ENCODE measurements around the gene COA8. TPM values are rescaled to one million over a fixed set of nuclear protein-coding genes. Genes with fewer than 3 reads are reported as not detected.
A peak's percentile ranks its signal among the peaks of the same experiment; 100 is the strongest.

COA8 gene
- total and polyA plus RNA-seq, 10 of the 15 experiments (the other 5 are each of a cell fraction or from before 2014, with no cell fraction given) = 6.1 to 69.5 (median 25.8) TPM

DNA sequence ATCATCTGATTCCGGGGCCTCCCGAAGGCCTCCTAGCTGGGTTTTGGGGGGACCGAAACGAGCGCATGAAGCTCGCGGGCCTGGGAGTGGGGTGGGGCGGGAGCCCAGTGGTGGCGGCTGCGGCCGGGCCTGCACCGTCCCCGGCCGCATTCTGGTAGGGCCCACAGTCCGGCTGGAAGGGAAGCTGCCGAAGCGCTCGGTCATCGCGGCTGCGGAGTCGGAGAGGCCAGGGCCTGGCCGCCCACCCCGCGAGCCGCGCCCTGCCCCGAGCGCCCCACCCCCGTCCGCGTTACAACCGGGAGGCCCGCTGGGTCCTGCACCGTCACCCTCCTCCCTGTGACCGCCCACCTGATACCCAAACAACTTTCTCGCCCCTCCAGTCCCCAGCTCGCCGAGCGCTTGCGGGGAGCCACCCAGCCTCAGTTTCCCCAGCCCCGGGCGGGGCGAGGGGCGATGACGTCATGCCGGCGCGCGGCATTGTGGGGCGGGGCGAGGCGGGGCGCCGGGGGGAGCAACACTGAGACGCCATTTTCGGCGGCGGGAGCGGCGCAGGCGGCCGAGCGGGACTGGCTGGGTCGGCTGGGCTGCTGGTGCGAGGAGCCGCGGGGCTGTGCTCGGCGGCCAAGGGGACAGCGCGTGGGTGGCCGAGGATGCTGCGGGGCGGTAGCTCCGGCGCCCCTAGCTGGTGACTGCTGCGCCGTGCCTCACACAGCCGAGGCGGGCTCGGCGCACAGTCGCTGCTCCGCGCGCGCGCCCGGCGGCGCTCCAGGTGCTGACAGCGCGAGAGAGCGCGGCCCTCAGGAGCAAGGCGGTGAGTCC lies 66.1 kb downstream of the COA8 start, which contains the start of gene KLC1 (continued):
- TF ChIP-seq, protein P1, sequence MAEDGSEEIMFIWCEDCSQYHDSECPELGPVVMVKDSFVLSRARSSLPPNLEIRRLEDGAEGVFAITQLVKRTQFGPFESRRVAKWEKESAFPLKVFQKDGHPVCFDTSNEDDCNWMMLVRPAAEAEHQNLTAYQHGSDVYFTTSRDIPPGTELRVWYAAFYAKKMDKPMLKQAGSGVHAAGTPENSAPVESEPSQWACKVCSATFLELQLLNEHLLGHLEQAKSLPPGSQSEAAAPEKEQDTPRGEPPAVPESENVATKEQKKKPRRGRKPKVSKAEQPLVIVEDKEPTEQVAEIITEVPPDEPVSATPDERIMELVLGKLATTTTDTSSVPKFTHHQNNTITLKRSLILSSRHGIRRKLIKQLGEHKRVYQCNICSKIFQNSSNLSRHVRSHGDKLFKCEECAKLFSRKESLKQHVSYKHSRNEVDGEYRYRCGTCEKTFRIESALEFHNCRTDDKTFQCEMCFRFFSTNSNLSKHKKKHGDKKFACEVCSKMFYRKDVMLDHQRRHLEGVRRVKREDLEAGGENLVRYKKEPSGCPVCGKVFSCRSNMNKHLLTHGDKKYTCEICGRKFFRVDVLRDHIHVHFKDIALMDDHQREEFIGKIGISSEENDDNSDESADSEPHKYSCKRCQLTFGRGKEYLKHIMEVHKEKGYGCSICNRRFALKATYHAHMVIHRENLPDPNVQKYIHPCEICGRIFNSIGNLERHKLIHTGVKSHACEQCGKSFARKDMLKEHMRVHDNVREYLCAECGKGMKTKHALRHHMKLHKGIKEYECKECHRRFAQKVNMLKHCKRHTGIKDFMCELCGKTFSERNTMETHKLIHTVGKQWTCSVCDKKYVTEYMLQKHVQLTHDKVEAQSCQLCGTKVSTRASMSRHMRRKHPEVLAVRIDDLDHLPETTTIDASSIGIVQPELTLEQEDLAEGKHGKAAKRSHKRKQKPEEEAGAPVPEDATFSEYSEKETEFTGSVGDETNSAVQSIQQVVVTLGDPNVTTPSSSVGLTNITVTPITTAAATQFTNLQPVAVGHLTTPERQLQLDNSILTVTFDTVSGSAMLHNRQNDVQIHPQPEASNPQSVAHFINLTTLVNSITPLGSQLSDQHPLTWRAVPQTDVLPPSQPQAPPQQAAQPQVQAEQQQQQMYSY (CRISPR knock-in tag; IDR thresholded peaks at IDR 0.05) = peak; percentile 83
- TF ChIP-seq HCFC1 (IDR thresholded peaks at IDR 0.05; ENCODE audit: low read length) (peak; percentile 50), JUNB (IDR thresholded peaks at IDR 0.05) (no peak), SIN3A (IDR thresholded peaks at IDR 0.05; ENCODE audit: low read depth, low read length) (0 out of 2 replicates have a peak, but pooled peaks have one; percentile 24), RELA (IDR thresholded peaks at IDR 0.05; ENCODE audit: borderline replicate concordance, partially characterized antibody) (no peak), PML (IDR thresholded peaks at IDR 0.05; ENCODE audit: low read length) (no peak), SRF (IDR thresholded peaks at IDR 0.05; ENCODE audit: low read depth in 2 of 2, low read length in 2 of 2) (peak in 1 of 2 experiments; percentile 52; a peak in 1 of 4 replicates), SMARCA5 (IDR thresholded peaks at IDR 0.05) (peak; percentile 43; the same call in 1 of the 2 replicates), POLR2AphosphoS5 (IDR thresholded peaks at IDR 0.05; ENCODE audit: low read length) (peak; percentile 78), NR2F1 (conservative IDR thresholded peaks at IDR 0.05) (peak; percentile 43), GABPA (IDR thresholded peaks at IDR 0.05; ENCODE audit: low read depth) (no peak), EZH2 (IDR thresholded peaks at IDR 0.05; ENCODE audit: borderline replicate concordance, control insufficient read depth, low read depth, low read length) (no peak), SMAD1 (IDR thresholded peaks at IDR 0.05; ENCODE audit: low read depth, partially characterized antibody) (no peak), FOXK2 (IDR thresholded peaks at IDR 0.05) (no peak), STAT3 (IDR thresholded peaks at IDR 0.05; ENCODE audit: low read depth, low read length) (no peak), NFYB (IDR thresholded peaks at IDR 0.05; ENCODE audit: insufficient read depth, low read depth, low read length) (no peak), PAX8 (IDR thresholded peaks at IDR 0.05) (no peak), POLR2A (IDR thresholded peaks at IDR 0.05; ENCODE audit: low read depth, low read length) (peak; percentile 96), BHLHE40 (IDR thresholded peaks at IDR 0.05; ENCODE audit: borderline replicate concordance in 1 of 2, low read depth in 2 of 2, low read length in 1 of 2) (peak; percentile 8 to 43; a peak in 2 of 4 replicates), SMC3 (IDR thresholded peaks at IDR 0.05; ENCODE audit: borderline replicate concordance, low read length) (no peak)
- TF ChIP-seq, protein P2, sequence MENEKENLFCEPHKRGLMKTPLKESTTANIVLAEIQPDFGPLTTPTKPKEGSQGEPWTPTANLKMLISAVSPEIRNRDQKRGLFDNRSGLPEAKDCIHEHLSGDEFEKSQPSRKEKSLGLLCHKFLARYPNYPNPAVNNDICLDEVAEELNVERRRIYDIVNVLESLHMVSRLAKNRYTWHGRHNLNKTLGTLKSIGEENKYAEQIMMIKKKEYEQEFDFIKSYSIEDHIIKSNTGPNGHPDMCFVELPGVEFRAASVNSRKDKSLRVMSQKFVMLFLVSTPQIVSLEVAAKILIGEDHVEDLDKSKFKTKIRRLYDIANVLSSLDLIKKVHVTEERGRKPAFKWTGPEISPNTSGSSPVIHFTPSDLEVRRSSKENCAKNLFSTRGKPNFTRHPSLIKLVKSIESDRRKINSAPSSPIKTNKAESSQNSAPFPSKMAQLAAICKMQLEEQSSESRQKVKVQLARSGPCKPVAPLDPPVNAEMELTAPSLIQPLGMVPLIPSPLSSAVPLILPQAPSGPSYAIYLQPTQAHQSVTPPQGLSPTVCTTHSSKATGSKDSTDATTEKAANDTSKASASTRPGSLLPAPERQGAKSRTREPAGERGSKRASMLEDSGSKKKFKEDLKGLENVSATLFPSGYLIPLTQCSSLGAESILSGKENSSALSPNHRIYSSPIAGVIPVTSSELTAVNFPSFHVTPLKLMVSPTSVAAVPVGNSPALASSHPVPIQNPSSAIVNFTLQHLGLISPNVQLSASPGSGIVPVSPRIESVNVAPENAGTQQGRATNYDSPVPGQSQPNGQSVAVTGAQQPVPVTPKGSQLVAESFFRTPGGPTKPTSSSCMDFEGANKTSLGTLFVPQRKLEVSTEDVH (IDR thresholded peaks at IDR 0.05; ENCODE audit: low read depth, partially characterized antibody) = no peak
- TF ChIP-seq, protein P3, sequence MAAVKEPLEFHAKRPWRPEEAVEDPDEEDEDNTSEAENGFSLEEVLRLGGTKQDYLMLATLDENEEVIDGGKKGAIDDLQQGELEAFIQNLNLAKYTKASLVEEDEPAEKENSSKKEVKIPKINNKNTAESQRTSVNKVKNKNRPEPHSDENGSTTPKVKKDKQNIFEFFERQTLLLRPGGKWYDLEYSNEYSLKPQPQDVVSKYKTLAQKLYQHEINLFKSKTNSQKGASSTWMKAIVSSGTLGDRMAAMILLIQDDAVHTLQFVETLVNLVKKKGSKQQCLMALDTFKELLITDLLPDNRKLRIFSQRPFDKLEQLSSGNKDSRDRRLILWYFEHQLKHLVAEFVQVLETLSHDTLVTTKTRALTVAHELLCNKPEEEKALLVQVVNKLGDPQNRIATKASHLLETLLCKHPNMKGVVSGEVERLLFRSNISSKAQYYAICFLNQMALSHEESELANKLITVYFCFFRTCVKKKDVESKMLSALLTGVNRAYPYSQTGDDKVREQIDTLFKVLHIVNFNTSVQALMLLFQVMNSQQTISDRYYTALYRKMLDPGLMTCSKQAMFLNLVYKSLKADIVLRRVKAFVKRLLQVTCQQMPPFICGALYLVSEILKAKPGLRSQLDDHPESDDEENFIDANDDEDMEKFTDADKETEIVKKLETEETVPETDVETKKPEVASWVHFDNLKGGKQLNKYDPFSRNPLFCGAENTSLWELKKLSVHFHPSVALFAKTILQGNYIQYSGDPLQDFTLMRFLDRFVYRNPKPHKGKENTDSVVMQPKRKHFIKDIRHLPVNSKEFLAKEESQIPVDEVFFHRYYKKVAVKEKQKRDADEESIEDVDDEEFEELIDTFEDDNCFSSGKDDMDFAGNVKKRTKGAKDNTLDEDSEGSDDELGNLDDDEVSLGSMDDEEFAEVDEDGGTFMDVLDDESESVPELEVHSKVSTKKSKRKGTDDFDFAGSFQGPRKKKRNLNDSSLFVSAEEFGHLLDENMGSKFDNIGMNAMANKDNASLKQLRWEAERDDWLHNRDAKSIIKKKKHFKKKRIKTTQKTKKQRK (IDR thresholded peaks at IDR 0.05; ENCODE audit: low read depth, low read length) = no peak
